Femur (tissue), 1 donor: ENCODE results near the gene BOLA1.
A peak's percentile ranks its signal among the peaks of the same experiment; 100 is the strongest.

Experiments used
- DNase-seq: peaks from one replicate; pipeline ENCODE4 v3.0.0-alpha.2; 2017

BOLA1 gene

DNA sequence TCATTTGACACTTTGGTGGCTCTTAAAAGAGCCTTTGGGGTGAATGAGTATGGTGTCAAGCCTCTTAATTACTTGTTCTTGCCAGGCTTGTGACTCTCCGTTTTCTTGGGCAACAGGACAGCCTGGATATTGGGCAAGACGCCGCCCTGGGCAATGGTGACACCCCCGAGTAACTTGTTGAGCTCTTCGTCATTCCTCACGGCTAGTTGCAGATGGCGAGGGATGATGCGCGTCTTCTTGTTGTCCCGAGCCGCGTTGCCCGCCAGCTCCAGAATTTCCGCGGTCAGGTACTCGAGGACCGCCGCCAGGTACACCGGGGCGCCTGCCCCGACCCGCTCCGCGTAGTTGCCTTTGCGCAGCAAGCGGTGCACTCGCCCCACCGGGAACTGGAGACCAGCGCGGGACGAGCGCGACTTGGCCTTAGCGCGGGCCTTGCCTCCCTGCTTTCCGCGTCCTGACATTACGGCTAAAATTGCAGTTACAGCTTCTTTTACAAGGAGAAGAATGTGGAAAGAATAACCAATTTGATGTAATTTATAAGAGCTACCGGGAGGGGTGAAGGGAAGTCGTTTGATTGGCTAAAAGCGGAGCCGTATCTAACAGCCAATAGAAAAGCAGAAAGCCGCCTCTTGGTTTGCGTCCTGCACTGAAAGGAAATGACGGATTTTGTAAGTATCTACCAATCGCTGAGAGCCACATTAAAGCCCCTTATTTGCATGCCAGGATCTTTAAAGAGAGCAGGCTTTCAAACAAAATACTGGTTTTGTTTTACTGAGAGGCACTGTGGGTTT lies 11.7 kb upstream of the BOLA1 start:
- DNase-seq = peak; percentile 93

DNA sequence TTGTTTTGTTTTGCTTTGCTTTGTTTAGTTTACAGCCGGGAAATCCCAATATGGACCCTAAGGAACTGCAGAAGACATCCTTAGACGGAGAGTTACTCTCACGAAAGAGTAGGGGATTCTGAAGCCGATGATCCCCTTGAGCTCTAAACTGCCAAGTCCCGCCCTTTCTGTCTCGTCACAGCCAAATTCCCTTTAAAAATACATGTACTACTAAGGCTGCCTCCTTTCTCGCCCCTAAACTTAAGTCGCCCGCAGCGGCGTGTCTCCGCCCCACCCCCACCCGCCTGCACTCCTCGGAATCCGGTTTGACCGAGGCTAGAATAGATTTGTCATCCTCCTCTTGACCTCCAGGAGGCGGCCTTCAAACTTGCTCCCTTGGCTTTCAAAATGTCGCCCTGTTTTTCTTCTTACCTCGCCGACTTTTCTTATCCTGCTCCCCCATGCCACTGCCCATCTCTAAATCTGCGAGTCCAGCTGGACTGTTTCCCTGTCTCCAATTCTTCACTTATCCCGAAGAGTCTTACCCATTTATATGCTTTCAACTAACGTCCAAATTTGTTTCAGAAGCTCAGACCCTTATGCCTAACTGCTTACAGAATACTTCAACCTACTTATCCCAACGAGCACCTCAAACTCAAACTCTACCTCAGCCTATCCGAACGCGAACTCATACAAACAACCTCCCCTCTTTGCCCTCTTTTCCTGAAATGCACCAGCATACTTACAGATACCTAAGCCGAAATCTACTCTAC lies 10.9 kb upstream of the BOLA1 start:
- peak; percentile 93 for DNase-seq

GRCh38 chr1:149888999-149889289 lies 10.4 kb upstream of the BOLA1 start:
- DNase-seq = peak; percentile 63

DNA sequence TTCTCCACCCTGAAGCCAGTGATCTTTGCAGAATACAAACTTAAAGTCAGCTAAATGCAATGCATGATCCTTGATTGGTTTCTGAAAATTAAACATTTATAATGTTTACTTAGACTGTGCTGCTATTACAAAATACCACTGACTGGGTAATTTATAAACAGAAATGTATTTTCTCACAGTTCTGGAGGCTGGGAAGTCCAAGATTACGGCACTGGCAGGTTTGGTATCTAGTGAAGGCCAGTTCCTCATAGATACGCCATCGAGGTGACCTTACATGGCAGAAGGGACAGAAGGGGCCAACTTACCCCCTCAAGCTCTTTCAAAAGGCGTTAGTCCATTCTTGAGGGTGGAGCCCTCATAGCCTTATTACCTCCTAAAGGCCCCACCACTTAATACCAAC lies 2.8 kb upstream of the BOLA1 start:
- DNase-seq = no peak

DNA sequence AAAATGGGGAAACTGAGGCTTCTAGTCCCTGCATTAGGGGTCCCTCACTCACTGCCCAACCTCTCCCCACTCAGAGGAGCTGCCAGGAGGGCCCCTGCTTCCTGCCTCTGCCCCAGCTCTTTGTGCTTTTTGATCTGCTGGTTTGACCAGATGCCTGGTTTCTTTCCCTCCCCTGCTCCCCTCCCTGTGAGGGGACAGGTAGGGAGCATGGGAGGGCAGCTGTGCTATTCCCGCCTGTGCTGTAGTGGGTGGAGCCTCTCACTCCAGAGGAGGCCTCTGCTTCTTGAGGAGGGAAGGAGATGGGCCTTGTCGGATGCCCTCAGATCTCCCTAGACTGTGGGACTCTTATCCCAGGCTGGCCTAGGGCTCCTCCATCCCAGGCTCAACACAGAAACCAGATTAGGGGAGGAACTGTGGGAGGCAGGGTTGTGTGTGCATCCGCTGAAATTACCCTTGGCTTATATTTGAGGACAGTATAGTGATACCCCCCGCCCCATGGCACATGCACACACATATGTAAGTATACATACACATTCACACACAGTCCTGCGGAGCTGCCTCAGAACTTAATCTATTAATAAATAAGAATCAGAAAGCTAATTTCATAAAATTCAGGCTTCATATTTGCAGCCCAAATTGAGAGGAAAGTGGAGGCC lies 4.6 kb downstream of the BOLA1 start:
- DNase-seq = no peak

- DNase-seq = no peak
Measured at GRCh38 chr1:149906570-149907075, 7.3 kb downstream of the BOLA1 start.

DNA sequence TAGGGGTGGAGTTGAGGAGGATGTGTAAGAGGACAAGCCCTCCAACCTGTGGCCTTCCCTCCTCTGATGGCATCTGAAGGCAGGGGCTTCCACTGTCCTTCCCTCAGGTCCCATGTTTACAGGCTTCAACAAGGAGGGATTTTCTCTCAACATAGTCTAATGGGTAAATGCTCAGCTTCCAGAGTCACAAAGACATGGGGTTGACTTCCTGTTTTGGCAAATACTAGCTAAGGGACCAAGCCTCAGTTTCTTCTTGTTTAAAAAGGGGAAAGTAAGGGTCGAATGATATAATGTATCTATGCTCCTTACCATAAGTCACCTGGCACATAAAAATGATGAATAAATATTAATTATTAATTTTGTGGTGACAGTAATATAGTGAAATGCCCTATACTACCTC lies 15.2 kb downstream of the BOLA1 start:
- DNase-seq = no peak

- DNase-seq = no peak
Measured at GRCh38 chr1:149915429-149916192, 16.2 kb downstream of the BOLA1 start.

DNA sequence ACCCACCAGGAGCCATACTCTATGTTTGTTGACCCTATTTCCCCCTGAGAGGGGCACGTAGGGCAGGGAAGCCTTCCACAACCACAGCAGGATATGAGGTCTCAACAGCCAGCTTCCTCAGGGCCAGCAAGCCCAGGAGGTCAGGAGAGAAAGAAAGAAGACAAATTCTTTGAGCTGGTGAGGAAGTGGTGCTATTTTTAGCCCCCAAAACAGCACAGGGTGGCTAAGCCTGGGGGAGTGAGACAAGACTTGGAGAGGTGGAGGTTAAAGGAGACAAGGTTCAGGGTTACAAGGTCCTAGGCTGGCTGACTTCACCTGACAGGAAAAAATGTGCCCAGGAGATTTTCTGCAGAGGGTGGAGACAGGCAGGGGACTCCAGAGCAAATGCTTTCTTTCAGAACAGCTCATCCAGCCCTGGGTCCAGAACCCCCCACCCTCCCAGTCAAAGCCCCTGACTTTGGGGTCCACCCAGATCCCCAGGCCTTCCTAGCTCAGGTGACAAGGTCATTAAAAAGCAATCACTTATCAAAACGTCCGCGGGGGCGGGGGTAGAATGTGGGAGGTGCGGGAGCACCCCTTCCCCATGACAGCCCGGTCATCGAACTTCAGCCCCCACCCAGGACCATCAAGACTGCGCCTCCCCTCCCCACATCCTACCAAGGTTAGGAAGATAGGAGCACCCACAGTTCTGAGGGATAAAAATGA lies 17.0 kb downstream of the BOLA1 start:
- no peak for DNase-seq

GRCh38 chr1:149916898-149917252 lies 17.5 kb downstream of the BOLA1 start:
- peak; percentile 18 for DNase-seq

DNA sequence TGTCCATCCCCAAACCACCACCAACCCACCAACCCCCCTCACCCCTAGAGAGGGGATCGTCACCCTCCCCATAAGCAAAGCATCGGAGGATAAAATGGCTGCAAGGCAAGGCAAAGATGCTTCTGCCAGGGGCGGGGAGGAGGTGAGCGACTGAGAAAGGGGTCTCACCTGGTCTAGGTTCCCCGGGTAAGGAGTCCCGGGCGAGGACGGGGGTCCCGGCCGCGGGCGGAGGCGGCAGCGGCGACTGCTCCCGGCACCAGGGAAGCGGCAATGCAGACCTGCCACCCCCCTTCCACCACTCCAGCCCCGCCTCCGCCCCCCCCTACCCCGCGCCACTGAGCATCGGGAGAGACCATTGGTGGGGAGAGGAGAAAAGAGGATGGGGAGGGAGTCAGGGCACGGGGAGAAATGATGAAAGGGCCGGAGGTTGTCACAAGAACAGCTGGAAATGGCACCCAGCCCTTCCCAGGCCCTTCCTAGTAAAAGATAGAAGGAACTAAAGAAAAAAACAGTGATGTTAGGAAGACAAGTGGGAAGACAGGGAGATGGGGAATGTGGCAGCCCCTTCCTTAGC lies 18.3 kb downstream of the BOLA1 start, which contains the start of gene SV2A:
TSS of gene SV2A (minus strand) at position 274 of the 574 bp plus-strand sequence. CDS start 4,004 bp downstream, outside the sequence.
- DNase-seq = peak; percentile 78

DNA sequence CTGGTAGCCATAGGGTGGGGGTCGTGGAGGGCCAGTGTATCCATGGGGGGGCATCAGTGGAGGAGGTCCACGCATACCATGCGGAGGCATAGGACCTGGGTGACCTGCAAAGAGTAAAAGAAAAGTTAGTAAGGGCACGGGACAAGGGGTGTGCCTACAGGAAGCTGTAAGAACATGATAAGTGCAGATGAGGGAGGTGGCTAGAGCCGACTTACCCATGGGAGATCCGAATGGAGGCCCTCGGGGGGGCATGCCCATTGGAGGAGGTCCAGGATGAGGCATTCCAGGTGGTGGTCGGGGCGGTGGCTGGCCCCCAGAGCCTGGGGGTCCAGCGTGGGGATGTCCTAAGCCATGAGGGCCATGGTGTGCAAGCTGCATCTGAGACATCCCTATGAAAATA lies 24.3 kb downstream of the BOLA1 start:
- no peak for DNase-seq

DNA sequence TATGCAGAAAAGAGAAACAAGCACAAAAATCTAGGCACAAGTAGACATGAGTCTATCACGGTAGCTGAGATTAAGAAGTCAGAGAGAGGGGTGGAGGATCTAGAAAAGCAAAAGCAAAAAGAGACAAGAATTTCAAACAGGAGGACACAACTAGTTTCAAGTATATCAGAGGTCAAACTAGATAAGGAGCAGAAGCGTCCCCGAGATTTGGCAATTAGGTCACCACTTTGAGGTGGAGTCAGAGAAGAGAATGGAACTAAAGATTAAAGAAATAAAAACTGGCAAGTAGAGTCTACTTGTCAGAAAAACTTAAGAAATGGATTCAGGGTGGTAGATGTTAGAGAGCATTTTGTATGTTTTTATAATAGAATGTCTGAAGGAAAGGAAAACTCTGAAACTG lies 26.0 kb downstream of the BOLA1 start:
- no peak for DNase-seq

DNA sequence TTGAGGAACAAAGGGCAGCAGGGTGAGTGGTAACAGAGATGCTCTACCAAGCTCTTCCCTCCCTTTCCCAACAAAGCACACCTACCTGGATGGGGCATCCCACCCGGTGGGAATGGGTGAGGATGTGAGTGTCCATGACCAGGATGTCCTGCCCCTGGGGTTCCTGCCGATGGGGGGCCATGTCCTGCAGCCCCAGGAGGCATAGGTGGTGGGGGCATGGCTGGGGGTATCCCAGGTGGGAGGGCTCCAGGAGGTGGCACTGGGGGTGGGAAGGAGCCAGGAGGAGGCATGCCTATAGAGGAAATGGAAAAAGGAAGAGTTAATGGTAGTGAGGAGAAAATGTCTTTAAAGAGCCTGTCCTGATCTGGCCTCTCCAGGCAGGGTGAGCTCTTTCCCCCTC lies 26.4 kb downstream of the BOLA1 start:
- no peak for DNase-seq

DNA sequence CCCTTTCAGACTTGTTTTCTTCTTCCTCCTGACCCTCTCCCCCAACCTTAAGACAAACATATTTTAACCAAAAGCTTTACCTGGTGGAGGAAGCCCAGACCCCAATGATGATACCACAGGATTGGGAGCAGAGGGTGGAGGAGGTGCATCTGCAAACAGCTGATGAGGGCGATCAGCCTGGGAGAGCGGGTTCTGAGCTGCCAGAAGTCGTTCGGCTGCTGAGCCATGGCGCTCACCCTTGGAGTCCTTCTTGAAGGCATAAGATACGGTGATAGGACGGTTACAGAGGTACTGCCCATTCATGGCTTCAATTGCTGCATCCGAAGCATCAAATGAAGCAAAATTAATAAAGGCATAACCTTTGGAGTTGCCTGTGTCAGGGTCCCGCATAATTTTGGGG lies 26.9 kb downstream of the BOLA1 start:
- no peak for DNase-seq

DNA sequence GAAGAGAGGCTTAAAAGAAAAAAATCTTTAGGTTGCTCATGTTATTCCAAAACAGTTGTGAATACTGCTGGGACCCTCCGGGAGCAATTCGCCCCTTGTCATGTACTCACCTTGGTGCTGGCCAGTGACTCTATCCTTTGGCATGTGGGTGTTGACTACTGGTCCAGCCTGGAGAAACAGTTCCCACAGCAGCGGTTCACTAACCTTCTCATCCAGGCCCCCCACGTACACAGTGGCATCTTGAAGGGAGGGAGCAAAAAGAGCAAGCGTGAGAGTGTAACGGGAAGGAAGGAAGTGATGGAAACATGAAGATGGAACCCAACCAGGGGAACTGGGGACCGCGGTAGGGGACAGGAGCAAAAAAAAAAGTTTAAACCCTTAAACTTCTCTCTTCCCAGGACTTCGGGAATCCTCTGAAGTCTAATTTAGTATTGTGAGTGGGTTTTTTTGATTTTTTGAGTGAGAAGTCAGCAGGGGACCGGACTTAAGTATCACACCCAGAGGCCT lies 27.7 kb downstream of the BOLA1 start:
- no peak for DNase-seq

GRCh38 chr1:149927563-149928400 lies 28.4 kb downstream of the BOLA1 start, which contains the start of gene SF3B4:
SF3B4 (minus strand) TSS chr1:149927803; CDS start chr1:149927759, 44 bp downstream.
- DNase-seq = peak; percentile 98

DNA sequence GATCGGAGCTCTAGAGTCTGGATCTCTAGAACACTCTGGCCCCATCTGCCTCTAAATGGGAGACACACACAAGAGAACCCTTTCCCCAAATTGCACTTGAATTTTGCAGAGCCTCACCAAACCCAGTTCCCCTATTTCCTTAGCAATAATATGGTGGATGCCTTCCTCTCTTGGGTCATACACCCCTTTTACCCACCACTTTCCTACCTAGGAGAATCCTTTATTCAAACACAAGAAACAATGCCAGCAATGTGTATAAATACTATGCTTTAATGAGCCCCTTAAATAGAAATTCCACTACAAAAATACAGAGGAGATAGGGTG lies 29.0 kb downstream of the BOLA1 start:
- DNase-seq = no peak

DNA sequence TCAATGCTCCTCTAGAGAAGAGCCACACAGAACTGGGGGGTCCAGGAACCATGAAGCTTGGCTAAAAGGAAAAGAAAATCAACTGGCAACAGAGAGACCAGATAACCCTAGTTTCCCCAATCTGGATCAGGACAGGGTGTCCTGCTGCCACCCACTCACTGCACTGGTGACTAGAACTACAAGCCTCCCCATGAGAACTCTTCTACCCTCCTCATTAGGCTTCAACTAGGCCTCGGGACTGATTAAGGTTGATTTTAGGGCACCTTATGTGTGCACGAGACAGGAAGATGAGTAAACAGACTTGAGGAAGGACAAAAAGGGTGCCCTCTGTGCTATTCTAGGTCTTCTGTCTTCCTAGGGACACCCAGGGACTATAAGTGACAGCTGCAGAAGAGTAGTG lies 30.5 kb downstream of the BOLA1 start:
- no peak for DNase-seq

GRCh38 chr1:149931212-149931790 lies 31.9 kb downstream of the BOLA1 start:
- no peak for DNase-seq
